Loucy (cell line): ENCODE data around the gene RTL10.

Experiments used
- H2AFZ ChIP-seq: fragments of 200-600 bp; sonication (generic); 2 replicates; pipeline ENCODE4 v1.6.0; 2016; ENCODE audit warnings: antibody characterized with exemption, mild to moderate bottlenecking, low read length, moderate library complexity
- H3F3A ChIP-seq: fragments of 200-600 bp; 2 replicates; pipeline ENCODE4 v1.6.0; 2016; ENCODE audit warnings: antibody characterized with exemption, low read depth, mild to moderate bottlenecking
- H3K27me3 ChIP-seq: fragments of 200-600 bp; sonication (generic); 2 replicates; pipeline ENCODE4 v1.6.1; 2014; ENCODE audit warnings: low read length, mild to moderate bottlenecking; ENCODE audit not compliant: insufficient read depth, poor library complexity, severe bottlenecking
- H3K36me3 ChIP-seq: fragments of 200-600 bp; sonication (generic); 2 replicates; pipeline ENCODE4 v1.6.1; 2016; ENCODE audit warnings: low read length; ENCODE audit not compliant: insufficient read depth
- H3K4me1 ChIP-seq: fragments of 200-600 bp; sonication (generic); 2 replicates; pipeline ENCODE4 v1.5.1; 2014; ENCODE audit warnings: low read length, mild to moderate bottlenecking; ENCODE audit not compliant: insufficient read depth, poor library complexity, severe bottlenecking
- H3K4me2 ChIP-seq: fragments of 200-600 bp; sonication (generic); 2 replicates; pipeline ENCODE4 v1.6.0; 2014; ENCODE audit warnings: antibody characterized with exemption, low read length, low read depth, mild to moderate bottlenecking; ENCODE audit not compliant: poor library complexity, severe bottlenecking
- H3K4me3 ChIP-seq: fragments of 200-600 bp; sonication (generic); 2 replicates; pipeline ENCODE4 v1.5.1; 2014; ENCODE audit warnings: low read length, mild to moderate bottlenecking, mixed read lengths; ENCODE audit not compliant: poor library complexity, severe bottlenecking
- H3K79me2 ChIP-seq: fragments of 200-600 bp; sonication (generic); 2 replicates; pipeline ENCODE4 v1.6.1; 2014; ENCODE audit warnings: low read length; ENCODE audit not compliant: insufficient read depth
- H3K9ac ChIP-seq: fragments of 200-600 bp; sonication (generic); 2 replicates; pipeline ENCODE4 v1.6.0; 2014; ENCODE audit warnings: mild to moderate bottlenecking, low read depth, low read length, moderate library complexity; ENCODE audit not compliant: poor library complexity, severe bottlenecking
- H3K9me2 ChIP-seq: fragments of 200-600 bp; sonication (generic); replicated peaks from 2 replicates; pipeline ENCODE4 v1.6.1; 2016; ENCODE audit warnings: low read depth, low read length, mixed read lengths
- H3K9me3 ChIP-seq: fragments of 200-600 bp; sonication (generic); 2 replicates; pipeline ENCODE4 v1.6.1; 2014; ENCODE audit warnings: mild to moderate bottlenecking, antibody characterized with exemption, low read length, low read depth; ENCODE audit not compliant: insufficient read depth
- H4K20me1 ChIP-seq: fragments of 200-600 bp; sonication (generic); 2 replicates; pipeline ENCODE4 v1.6.0; 2014; ENCODE audit warnings: antibody characterized with exemption, low read length, mild to moderate bottlenecking; ENCODE audit not compliant: insufficient read depth, poor library complexity, severe bottlenecking
- EZH2phosphoT487 ChIP-seq: fragments of 200-600 bp; IDR thresholded peaks from 2 replicates; pipeline ENCODE4 v1.6.1; 2018; ENCODE audit warnings: antibody characterized with exemption, mild to moderate bottlenecking, moderate library complexity, borderline replicate concordance
- TF ChIP-seq, protein P1 (sequence below): fragments of 200-600 bp; sonication (generic); conservative IDR thresholded peaks from 2 replicates; pipeline ENCODE4 v1.5.1; 2014; ENCODE audit warnings: mild to moderate bottlenecking, antibody characterized with exemption, low read length

Gene RTL10

DNA sequence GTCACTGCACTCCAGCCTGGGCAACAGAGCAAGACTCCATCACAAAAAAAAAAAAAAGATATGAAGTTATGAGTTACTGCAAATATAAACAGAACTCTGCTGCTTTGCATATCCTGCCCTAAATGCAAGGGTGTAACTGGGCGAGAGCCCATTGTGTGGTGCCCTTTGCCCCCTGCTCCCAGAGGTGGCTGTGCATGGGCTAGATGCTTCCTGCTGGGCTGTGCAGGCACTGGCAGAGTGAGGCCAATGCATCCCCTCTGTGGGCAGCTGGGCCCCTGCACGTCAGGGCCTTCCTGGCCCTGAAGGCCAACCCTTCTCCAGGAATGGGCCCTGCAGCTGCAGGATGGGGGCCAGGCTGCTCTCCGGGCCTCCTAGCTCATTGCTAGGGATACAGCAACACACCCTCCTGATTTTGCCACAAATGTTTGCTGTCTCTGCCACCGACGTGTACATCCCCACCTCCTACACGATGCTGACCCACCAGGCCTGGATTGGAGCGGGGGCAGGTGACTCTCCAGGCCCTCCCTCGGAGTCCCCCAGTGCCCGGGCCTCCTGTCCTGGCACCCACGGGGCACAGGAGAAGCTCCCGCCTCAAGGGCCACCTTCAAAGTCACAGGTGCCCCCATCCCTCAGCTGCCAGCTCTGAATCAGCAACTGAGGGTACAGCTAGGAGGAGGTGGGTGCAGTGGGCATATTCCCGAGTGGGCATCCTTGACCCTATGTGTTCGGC lies 46.2 kb upstream of the RTL10 start:
- Histone ChIP-seq H3K4me1 (peaks cover 14% of the 10 kb centered on the region), H3K9me2 (no peaks in the 10 kb centered on the region), H3K9me3 (no peaks in the 10 kb centered on the region), H3F3A (no peaks in the 10 kb centered on the region), H3K27me3 (no peaks in the 10 kb centered on the region), H2AFZ (no peak overlapping the region), H3K79me2 (no peaks in the 10 kb centered on the region), H3K9ac (no peak overlapping the region), H3K36me3 (no peaks in the 10 kb centered on the region), H3K4me2 (no peak overlapping the region), H3K4me3 (no peak overlapping the region), H4K20me1 (no peaks in the 10 kb centered on the region)
- TF ChIP-seq EZH2phosphoT487, result no peak

GRCh38 chr22:19898831-19899567 lies 44.3 kb upstream of the RTL10 start:
- TF ChIP-seq, protein P1, sequence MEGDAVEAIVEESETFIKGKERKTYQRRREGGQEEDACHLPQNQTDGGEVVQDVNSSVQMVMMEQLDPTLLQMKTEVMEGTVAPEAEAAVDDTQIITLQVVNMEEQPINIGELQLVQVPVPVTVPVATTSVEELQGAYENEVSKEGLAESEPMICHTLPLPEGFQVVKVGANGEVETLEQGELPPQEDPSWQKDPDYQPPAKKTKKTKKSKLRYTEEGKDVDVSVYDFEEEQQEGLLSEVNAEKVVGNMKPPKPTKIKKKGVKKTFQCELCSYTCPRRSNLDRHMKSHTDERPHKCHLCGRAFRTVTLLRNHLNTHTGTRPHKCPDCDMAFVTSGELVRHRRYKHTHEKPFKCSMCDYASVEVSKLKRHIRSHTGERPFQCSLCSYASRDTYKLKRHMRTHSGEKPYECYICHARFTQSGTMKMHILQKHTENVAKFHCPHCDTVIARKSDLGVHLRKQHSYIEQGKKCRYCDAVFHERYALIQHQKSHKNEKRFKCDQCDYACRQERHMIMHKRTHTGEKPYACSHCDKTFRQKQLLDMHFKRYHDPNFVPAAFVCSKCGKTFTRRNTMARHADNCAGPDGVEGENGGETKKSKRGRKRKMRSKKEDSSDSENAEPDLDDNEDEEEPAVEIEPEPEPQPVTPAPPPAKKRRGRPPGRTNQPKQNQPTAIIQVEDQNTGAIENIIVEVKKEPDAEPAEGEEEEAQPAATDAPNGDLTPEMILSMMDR, result no peak
- TF ChIP-seq EZH2phosphoT487, result no peak
- no peak overlapping the region for H3K4me2 ChIP-seq
- no peaks in the 10 kb centered on the region for H4K20me1 ChIP-seq
- no peaks in the 10 kb centered on the region for H3F3A ChIP-seq
- H3K79me2 ChIP-seq, result peaks cover 7% of the 10 kb centered on the region; the same call in 1 of the 2 replicates
- no peaks in the 10 kb centered on the region for H3K27me3 ChIP-seq
- no peak overlapping the region for H3K9ac ChIP-seq
- no peak overlapping the region for H2AFZ ChIP-seq
- H3K36me3 ChIP-seq, result no peaks in the 10 kb centered on the region
- H3K9me2 ChIP-seq, result no peaks in the 10 kb centered on the region
- H3K4me1 ChIP-seq, result peaks cover 30% of the 10 kb centered on the region
- H3K9me3 ChIP-seq, result no peaks in the 10 kb centered on the region
- no peak overlapping the region for H3K4me3 ChIP-seq

DNA sequence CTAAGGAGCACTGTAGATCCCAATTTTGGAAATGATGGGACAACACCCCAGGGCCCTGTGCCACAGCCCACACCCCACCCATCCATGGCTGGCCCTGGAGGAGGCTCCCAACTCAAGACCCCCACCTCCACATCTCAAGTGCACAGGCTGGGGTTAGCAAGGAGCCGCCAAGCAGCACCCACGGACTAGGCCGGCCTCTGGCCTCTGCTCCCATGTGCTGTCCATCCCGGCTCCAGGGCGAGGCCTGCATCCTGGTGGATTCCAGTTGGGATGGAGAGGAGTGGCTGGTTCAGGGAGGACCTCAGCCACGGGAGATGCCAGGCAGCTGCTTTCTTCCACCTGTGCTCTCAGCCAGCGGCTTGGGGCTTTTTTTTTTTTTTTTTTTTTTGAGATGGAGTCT lies 43.5 kb upstream of the RTL10 start:
- H3K4me1 ChIP-seq, result peaks cover 39% of the 10 kb centered on the region
- peaks cover 7% of the 10 kb centered on the region; the same call in 1 of the 2 replicates for H3K79me2 ChIP-seq

More for the DNA sequence above, 43.5 kb upstream of the RTL10 start:
- H3K9me2 ChIP-seq, result no peaks in the 10 kb centered on the region
- H2AFZ ChIP-seq, result no peak overlapping the region
- peaks cover 2% of the 10 kb centered on the region for H3F3A ChIP-seq
- no peak overlapping the region for H3K4me2 ChIP-seq
- TF ChIP-seq EZH2phosphoT487, result no peak
- TF ChIP-seq, protein P1, result no peak
- no peaks in the 10 kb centered on the region for H3K27me3 ChIP-seq
- no peaks in the 10 kb centered on the region for H3K36me3 ChIP-seq
- no peaks in the 10 kb centered on the region for H4K20me1 ChIP-seq
- no peaks in the 10 kb centered on the region for H3K9me3 ChIP-seq
- H3K9ac ChIP-seq, result no peak overlapping the region
- no peak overlapping the region for H3K4me3 ChIP-seq
